ENCODE measurements around the gene RIOK2. TPM values are rescaled to one million over a fixed set of nuclear protein-coding genes. Genes with fewer than 3 reads are reported as not detected.

The RIOK2 gene
- polyA plus RNA-seq, 6 donors from 2014 or later = 9.8 to 23.3 (median 12.6) TPM

DNA sequence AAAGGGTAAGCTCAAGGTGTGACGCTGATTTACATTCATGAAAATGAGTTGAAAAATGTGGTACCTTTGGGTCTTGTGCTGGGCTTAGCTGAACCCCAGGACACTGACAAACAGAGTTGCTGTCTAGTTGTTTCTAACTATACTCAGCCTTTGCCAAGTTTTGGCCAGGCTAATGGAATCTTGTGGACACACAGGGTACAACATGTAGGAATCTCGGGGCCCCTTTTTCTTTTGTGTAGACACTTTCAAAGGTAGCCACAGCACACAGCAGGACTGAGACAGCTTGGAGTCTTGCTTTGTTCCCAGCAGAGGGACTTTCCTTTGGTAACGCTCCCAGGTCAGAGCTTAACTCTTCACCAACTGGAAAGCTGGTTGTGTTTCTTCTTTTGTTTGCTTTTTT, 48.4 kb downstream of the RIOK2 start:
- Mint-ChIP-seq H3K36me3 (peaks cover 3 to 9% of the 10 kb centered on the region in 2 donors), H3K27ac (peak overlapping the region in 2 of 6 donors; percentile 20 to 64), H3K27me3 (no peaks in the 10 kb centered on the region), H3K4me3 (no peak overlapping the region), H3K9me3 (no peaks in the 10 kb centered on the region), H3K4me1 (peaks cover 18 to 29% (median 20%) of the 10 kb centered on the region in 3 donors)
- DNase-seq (no peak), ATAC-seq (ENCODE audit: low read depth in 2 of 2) (no peak)

DNA sequence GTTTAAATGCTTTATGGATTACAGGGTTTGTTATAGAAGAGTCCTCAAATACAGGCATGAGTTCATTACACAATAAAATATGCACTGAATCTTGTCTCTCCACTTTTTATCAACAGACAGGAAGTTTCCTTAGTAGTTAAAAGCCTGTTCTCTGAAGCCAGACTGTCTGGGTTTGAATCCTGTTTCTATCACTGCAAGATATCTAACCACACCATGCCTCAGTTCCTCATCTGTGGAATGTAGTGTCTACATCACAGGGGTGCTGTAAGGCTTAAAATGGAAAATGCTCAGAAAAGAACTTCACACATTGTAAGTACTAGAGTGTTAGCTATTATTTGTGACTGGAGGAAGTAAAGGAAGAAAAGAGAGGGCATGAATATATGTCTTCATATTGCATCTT, 49.9 kb downstream of the RIOK2 start:
- no peak overlapping the region for H3K27ac Mint-ChIP-seq
- no peak overlapping the region for H3K4me3 Mint-ChIP-seq
- ATAC-seq (ENCODE audit: low read depth in 2 of 2) = peak; percentile 58 to 60
- H3K36me3 Mint-ChIP-seq = peaks cover 3 to 21% of the 10 kb centered on the region in 2 donors
- DNase-seq = peak; percentile 6
- H3K4me1 Mint-ChIP-seq = peaks cover 28 to 40% (median 30%) of the 10 kb centered on the region in 3 donors
- no peaks in the 10 kb centered on the region for H3K9me3 Mint-ChIP-seq
- H3K27me3 Mint-ChIP-seq = no peaks in the 10 kb centered on the region

DNA sequence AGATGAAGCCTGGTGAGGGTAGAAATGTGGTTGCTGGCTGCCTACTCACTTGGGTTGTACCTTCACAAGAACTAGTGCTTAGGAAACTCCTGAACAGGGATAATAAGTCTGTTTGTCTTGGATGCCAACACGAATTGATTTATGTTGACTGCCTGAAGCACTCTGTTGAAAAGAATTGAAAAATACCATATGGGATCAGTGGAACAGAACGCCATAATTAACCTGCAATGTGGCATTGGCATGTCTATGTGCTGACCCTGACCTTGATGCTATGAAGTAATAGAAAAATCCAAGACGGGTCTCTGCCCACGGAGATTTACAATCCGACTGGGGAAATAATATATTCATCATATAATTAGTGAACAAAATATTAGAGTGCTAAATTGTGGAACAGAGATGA, 51.1 kb downstream of the RIOK2 start:
- no peaks in the 10 kb centered on the region for H3K27me3 Mint-ChIP-seq
- no peak for DNase-seq
- H3K4me1 Mint-ChIP-seq = peaks cover 29 to 44% (median 36%) of the 10 kb centered on the region in 3 donors
- ATAC-seq (ENCODE audit: low read depth in 2 of 2) = no peak
- H3K4me3 Mint-ChIP-seq = peak overlapping the region in 1 of 8 donors; percentile 14
- no peaks in the 10 kb centered on the region for H3K9me3 Mint-ChIP-seq
- H3K27ac Mint-ChIP-seq = peak overlapping the region in 2 of 6 donors; percentile 2 to 77
- H3K36me3 Mint-ChIP-seq = peaks cover 3 to 29% of the 10 kb centered on the region in 2 donors

DNA sequence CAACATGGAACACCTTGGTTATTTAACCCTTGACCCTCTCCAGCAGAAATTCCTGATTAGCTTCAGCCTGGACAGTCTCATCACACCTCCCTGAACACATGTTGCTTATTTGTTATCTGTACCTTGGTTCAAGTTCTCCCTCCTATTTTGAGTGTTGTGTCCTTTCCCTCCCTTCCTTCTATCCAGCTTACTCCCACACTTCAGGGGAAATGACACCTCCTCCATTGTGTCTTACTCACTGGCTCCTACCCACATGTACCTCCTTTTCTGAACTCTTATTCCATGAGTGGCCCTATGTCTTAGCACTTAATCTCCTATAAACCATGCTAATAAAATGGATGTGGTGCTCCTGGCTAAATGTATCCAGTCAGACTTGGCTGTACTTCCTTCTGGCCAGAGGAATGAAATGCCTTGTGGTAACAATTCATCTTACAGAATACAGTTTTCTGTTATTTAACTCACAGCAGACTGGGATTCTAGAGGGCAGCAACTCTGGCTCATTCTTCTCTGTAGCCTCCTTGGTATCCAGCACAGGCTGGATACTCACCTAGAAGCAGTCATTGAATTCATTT, 51.8 kb downstream of the RIOK2 start:
- Mint-ChIP-seq H3K4me1 (peaks cover 29 to 44% (median 36%) of the 10 kb centered on the region in 3 donors), H3K27ac (peak overlapping the region in 2 of 6 donors; percentile 2 to 77), H3K4me3 (no peak overlapping the region), H3K36me3 (peaks cover 4 to 29% of the 10 kb centered on the region in 2 donors), H3K9me3 (no peaks in the 10 kb centered on the region), H3K27me3 (no peaks in the 10 kb centered on the region)
- ATAC-seq (ENCODE audit: low read depth in 2 of 2) (no peak), DNase-seq (no peak)

DNA sequence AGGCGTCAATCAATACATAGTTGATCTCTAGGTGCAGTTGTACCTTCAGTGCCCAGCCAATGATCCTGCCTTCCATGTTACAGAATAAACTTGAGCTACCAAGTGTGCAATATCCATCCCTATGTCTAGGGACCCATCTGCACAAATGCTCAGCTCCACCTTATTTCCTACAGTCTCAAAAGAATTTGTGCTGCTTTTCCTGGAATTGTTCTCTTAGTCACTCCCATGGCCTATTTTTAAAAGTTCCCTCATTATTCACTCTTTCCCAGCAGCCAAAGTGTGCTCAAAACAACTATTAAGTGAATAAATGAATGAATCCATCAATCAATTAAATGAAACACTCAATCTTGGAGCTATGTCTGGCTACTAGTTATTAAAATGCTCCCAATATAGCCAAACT, 55.3 kb downstream of the RIOK2 start:
- Mint-ChIP-seq H3K27ac (no peak overlapping the region), H3K4me1 (peaks cover 25 to 31% (median 26%) of the 10 kb centered on the region in 3 donors), H3K4me3 (no peak overlapping the region), H3K27me3 (no peaks in the 10 kb centered on the region), H3K9me3 (no peaks in the 10 kb centered on the region), H3K36me3 (peaks cover 14 to 29% of the 10 kb centered on the region in 2 donors)
- ATAC-seq (ENCODE audit: low read depth in 2 of 2) (no peak), DNase-seq (no peak)

DNA sequence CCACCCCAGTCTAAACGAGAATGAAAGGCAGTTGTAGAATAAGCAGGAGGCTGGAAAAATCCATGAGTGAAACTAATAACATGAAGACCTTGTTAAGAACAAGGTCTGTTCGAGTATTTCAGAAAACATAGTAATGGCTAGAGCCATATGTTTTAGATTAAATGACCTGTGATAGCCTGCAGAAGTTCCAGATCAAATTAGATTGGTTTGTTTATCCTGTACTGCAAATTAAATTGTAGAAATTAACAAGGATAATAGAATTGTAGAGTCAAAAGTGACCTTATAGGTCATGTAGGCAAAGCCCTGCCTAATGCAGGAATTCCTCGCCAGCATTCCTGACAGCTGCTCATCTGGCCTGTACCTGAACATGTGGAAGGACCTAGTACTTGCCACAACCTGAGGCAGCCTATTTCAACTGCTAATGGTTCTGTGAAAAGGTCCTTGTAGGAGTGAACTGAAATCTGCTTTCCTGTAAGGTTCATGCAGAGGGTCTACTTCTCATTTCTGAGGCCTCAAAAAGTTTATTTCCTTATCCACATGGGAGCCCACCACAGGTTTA, 57.8 kb downstream of the RIOK2 start:
- peaks cover 16 to 20% of the 10 kb centered on the region in 2 donors for H3K36me3 Mint-ChIP-seq

DNA sequence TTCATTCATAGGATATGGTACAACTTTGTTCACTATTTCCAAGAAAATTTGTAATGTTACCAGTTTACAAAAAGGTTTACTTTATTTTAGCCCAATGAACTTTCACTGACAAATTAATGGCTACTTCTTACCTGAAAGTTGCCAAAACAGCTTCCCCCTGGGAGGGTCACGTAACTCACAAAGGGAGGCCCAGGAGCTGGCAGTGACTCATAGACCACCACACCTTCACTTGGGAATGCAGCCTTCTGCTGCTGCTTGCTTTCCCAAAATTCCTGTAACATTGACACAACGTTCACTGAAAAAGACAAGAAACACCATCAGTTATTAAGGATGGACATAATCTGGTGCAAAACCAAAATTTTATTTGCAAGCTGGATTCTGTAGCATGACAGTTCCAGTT, 58.7 kb downstream of the RIOK2 start:
- no peaks in the 10 kb centered on the region for H3K9me3 Mint-ChIP-seq
- ATAC-seq (ENCODE audit: low read depth in 2 of 2) = no peak
- no peak for DNase-seq
- H3K27me3 Mint-ChIP-seq = no peaks in the 10 kb centered on the region
- peaks cover 16 to 20% of the 10 kb centered on the region in 2 donors for H3K36me3 Mint-ChIP-seq
- H3K27ac Mint-ChIP-seq = peak overlapping the region in 1 of 6 donors; percentile 36
- H3K4me1 Mint-ChIP-seq = peaks cover 15 to 19% (median 16%) of the 10 kb centered on the region in 3 donors
- H3K4me3 Mint-ChIP-seq = no peak overlapping the region

More for the DNA sequence above, 57.8 kb downstream of the RIOK2 start:
- H3K4me3 Mint-ChIP-seq = no peak overlapping the region
- no peaks in the 10 kb centered on the region for H3K27me3 Mint-ChIP-seq
- H3K27ac Mint-ChIP-seq = no peak overlapping the region
- DNase-seq = no peak
- no peak for ATAC-seq (ENCODE audit: low read depth in 2 of 2)
- peaks cover 15 to 16% (median 16%) of the 10 kb centered on the region in 3 donors for H3K4me1 Mint-ChIP-seq
- H3K9me3 Mint-ChIP-seq = no peaks in the 10 kb centered on the region

DNA sequence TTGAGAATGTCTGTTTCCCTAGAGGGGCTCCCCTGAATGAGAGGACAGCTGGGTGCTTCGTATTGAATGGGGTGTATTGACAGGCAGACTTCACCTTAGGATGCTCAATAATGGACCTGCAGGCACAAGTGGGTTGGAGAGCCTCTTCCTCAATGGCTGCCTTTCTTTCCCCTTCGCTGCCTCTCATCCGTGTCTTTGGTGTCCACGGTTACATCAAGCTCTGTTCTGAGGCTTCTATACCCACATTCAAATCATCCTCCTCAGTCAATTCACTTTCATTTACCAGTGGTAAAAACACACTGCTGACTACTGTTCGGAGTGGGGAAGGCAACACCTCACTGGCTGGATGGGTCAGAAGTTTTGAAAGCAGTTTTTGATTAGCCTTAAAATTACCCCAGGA, 61.2 kb downstream of the RIOK2 start:
- Mint-ChIP-seq H3K27ac (no peak overlapping the region), H3K9me3 (no peaks in the 10 kb centered on the region), H3K4me1 (peaks cover 0 to 17% (median 11%) of the 10 kb centered on the region in 3 donors), H3K36me3 (peaks cover 0 to 16% of the 10 kb centered on the region in 2 donors), H3K4me3 (no peak overlapping the region), H3K27me3 (no peaks in the 10 kb centered on the region)
- ATAC-seq (ENCODE audit: low read depth in 2 of 2) (no peak), DNase-seq (no peak)

DNA sequence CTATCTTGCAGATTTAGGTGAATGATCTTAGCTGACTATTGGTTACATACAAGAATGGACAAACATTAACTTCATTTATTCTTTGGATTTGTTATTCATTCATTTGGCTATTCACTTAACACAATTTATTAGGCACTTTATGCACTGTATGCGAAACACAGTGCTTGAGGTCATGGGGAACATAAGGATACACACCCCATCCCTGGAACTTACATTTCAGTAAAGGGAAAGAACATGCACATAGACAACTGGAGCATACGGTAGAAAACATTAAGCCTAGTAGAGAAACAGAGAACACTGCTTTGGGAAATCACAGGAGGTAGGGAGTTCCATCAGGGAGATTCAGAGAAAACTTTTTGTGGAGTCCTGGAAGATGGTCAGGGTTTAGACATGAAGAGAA, 62.9 kb downstream of the RIOK2 start:
- DNase-seq (no peak), ATAC-seq (ENCODE audit: low read depth in 2 of 2) (no peak)
- Mint-ChIP-seq H3K27me3 (no peaks in the 10 kb centered on the region), H3K27ac (no peak overlapping the region), H3K4me1 (peaks cover 0 to 25% (median 11%) of the 10 kb centered on the region in 3 donors), H3K9me3 (no peaks in the 10 kb centered on the region), H3K36me3 (peaks cover 0 to 13% of the 10 kb centered on the region in 2 donors), H3K4me3 (no peak overlapping the region)

DNA sequence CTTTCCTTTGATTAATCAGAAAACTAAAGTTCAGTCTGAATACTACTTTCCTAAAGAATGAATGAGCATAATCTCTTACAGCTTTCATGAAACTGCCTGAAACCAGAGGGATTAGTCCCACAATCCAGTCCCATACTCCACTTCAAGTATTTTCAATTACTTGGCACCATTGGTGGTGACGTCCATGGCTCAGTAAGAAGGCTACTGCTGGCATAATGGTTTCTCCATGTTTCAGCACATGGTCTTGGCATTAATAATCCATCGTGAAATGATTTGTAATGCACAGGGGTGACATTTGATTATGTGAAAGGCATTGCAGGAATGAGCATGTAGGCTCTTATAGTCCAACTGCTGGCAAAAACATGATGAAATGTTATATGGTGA, 64.0 kb downstream of the RIOK2 start:
- H3K9me3 Mint-ChIP-seq = no peaks in the 10 kb centered on the region
- H3K27me3 Mint-ChIP-seq = no peaks in the 10 kb centered on the region
- DNase-seq (no peak), ATAC-seq (ENCODE audit: low read depth in 2 of 2) (no peak)
- H3K4me1 Mint-ChIP-seq = peaks cover 4 to 25% (median 11%) of the 10 kb centered on the region in 3 donors
- H3K4me3 Mint-ChIP-seq = no peak overlapping the region
- peaks cover 0 to 20% of the 10 kb centered on the region in 2 donors for H3K36me3 Mint-ChIP-seq
- peak overlapping the region in 5 of 6 donors; percentile 2 to 85 (median 49) for H3K27ac Mint-ChIP-seq

DNA sequence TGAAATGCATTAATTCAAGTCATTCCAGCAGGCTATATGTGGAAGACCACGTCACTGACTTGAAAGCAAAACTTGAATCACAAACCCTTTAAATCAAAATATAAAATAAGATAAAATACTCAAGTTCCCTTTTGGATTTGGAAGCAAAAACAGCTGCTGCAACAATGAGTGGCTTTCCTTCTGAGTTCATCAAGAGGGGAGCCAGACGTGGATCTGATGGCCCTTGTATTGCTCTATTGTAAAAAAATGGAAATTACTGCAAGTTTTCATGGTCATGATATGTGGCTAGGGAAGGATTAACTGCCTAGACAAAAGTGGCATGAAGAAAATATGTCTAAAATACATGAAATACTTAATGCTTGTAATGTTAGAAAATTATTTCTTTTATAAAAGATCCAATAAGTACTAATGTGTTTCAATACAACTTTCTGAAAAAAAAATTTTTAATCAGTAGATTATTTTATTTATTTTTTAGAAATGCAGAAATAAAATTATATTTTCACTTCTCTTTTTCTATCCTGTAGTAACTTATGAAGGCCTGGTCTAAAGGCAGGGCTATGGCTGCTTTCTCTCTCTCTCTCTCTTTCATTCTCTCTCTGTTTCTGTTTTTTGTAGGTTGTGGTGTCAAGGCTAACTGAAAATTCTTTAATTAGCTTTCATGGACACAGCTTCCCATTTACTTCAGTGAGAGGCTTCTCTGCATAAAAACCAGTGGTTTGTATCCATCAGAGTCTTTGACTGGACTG, 64.6 kb downstream of the RIOK2 start:
- H3K27ac Mint-ChIP-seq = peak overlapping the region in 5 of 6 donors; percentile 2 to 85 (median 49)
- H3K4me1 Mint-ChIP-seq = peaks cover 4 to 25% (median 11%) of the 10 kb centered on the region in 3 donors
- ATAC-seq (ENCODE audit: low read depth in 2 of 2) = peak; percentile 73 to 84
- H3K27me3 Mint-ChIP-seq = no peaks in the 10 kb centered on the region
- no peaks in the 10 kb centered on the region for H3K9me3 Mint-ChIP-seq
- peak; percentile 19 for DNase-seq
- peaks cover 0 to 21% of the 10 kb centered on the region in 2 donors for H3K36me3 Mint-ChIP-seq
- H3K4me3 Mint-ChIP-seq = no peak overlapping the region

DNA sequence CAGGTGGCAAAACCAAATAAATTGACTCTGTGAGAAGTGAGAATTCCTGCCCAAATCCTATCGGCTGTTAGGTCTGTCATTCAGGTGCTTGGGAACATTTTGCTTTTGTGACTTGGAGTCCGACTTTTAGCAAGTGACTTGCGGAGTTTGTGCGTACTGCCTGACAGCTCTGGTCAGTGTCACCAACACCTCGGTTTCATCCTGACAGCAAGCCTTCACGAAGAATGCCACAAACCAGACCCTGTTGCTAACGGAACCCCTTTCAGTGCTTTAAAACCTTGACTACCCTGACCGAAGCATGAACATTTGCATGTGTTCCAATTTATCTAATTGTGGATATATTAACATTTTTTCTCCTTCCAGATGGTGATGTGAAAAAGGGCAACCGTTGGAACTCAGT, 67.1 kb downstream of the RIOK2 start:
- no peak overlapping the region for H3K4me3 Mint-ChIP-seq

DNA sequence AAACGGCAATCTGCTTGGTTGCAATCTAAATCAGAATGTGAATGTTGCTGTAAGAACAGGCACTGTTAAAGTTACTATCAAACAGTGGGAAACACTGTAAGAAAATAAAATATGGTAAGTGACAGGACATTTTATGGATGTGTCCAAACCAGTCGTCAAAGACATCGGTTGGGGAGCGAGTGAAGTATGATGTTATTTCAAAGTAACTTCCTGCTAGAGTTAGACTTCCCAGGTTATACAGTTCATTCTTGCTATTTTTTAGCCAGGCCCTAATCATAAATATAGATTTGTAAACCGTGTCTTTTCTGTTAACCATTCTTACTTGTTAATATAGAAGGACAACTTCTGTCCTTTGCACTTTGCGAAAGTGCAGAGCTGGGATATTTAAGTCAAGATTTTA, 70.8 kb downstream of the RIOK2 start:
- Mint-ChIP-seq H3K27ac (peak overlapping the region in 1 of 6 donors; percentile 29), H3K4me3 (no peak overlapping the region), H3K9me3 (no peaks in the 10 kb centered on the region), H3K27me3 (no peaks in the 10 kb centered on the region), H3K36me3 (peaks cover 13 to 26% of the 10 kb centered on the region in 2 donors), H3K4me1 (peaks cover 8 to 22% (median 8%) of the 10 kb centered on the region in 3 donors)
- DNase-seq = no peak
- no peak for ATAC-seq (ENCODE audit: low read depth in 2 of 2)

More for the DNA sequence above, 67.1 kb downstream of the RIOK2 start:
- DNase-seq = no peak
- peaks cover 10 to 25% (median 13%) of the 10 kb centered on the region in 3 donors for H3K4me1 Mint-ChIP-seq
- ATAC-seq (ENCODE audit: low read depth in 2 of 2) = no peak
- peak overlapping the region in 4 of 6 donors; percentile 15 to 62 (median 40) for H3K27ac Mint-ChIP-seq
- no peaks in the 10 kb centered on the region for H3K9me3 Mint-ChIP-seq
- H3K36me3 Mint-ChIP-seq = peaks cover 0 to 17% of the 10 kb centered on the region in 2 donors
- no peaks in the 10 kb centered on the region for H3K27me3 Mint-ChIP-seq

Measured in naive B cell (primary cell).